ENCODE measurements around the gene ESPNL.
"Not testable (repeated sequence)": the region's sequence is repeated elsewhere in the genome, so short reads cannot be mapped to it uniquely, and the experiment has no call there.

Gene ESPNL

GRCh38 chr2:238100049-238100820, at the start of gene ESPNL:
Gene ESPNL (plus strand): TSS chr2:238100340. CDS start chr2:238100420, 80 bp downstream.
- no peak for DNase-seq (ENCODE audit: low read depth, low spot score)

- DNase-seq (ENCODE audit: low read depth, low spot score) = no peak
These were observed 46.9 kb upstream of the ESPNL start for GRCh38 chr2:238053191-238053776.

- DNase-seq (ENCODE audit: low read depth, low spot score) = no peak
These were observed 44.3 kb upstream of the ESPNL start for GRCh38 chr2:238055841-238056240.

GRCh38 chr2:238057696-238058575, 42.2 kb upstream of the ESPNL start:
- not testable (repeated sequence) for DNase-seq (ENCODE audit: low read depth, low spot score)

- no peak for DNase-seq (ENCODE audit: low read depth, low spot score)
These were observed 40.6 kb upstream of the ESPNL start for GRCh38 chr2:238059505-238059904.

GRCh38 chr2:238060096-238060541, 40.0 kb upstream of the ESPNL start:
- DNase-seq (ENCODE audit: low read depth, low spot score) = no peak

GRCh38 chr2:238060542-238061314, 39.4 kb upstream of the ESPNL start, which contains the start of gene SCLY:
Gene SCLY (plus strand): TSS chr2:238061001. CDS start chr2:238061055, 54 bp downstream.
- DNase-seq (ENCODE audit: low read depth, low spot score) = peak; percentile 92

GRCh38 chr2:238061315-238062202, 38.6 kb upstream of the ESPNL start:
- no peak for DNase-seq (ENCODE audit: low read depth, low spot score)

- DNase-seq (ENCODE audit: low read depth, low spot score) = no peak
These were observed 36.5 kb upstream of the ESPNL start for GRCh38 chr2:238063414-238064189.

- no peak for DNase-seq (ENCODE audit: low read depth, low spot score)
These were observed 35.8 kb upstream of the ESPNL start for GRCh38 chr2:238064376-238064775.

- no peak for DNase-seq (ENCODE audit: low read depth, low spot score)
These were observed 34.9 kb upstream of the ESPNL start for GRCh38 chr2:238065071-238065846.

GRCh38 chr2:238066218-238066617, 33.9 kb upstream of the ESPNL start:
- no peak for DNase-seq (ENCODE audit: low read depth, low spot score)

GRCh38 chr2:238066718-238067117, 33.4 kb upstream of the ESPNL start:
- DNase-seq (ENCODE audit: low read depth, low spot score) = not testable (repeated sequence)

GRCh38 chr2:238067939-238068338, 32.2 kb upstream of the ESPNL start:
- DNase-seq (ENCODE audit: low read depth, low spot score) = no peak

GRCh38 chr2:238069021-238069709, 31.0 kb upstream of the ESPNL start:
- no peak for DNase-seq (ENCODE audit: low read depth, low spot score)

- DNase-seq (ENCODE audit: low read depth, low spot score) = no peak
These were observed 30.3 kb upstream of the ESPNL start for GRCh38 chr2:238069877-238070276.

- no peak for DNase-seq (ENCODE audit: low read depth, low spot score)
These were observed 24.7 kb upstream of the ESPNL start for GRCh38 chr2:238075397-238075796.

- DNase-seq (ENCODE audit: low read depth, low spot score) = no peak
These were observed 22.8 kb upstream of the ESPNL start for GRCh38 chr2:238077292-238077691.

Data from smooth muscle cell of the brain vasculature (primary cell).